Lower leg skin (tissue), 4 donors: ENCODE data around the gene CDH11. TPM values are rescaled to one million over a fixed set of nuclear protein-coding genes. Genes with fewer than 3 reads are reported as not detected.

ENCODE experiments used
- DNase-seq, 2 donors: peaks; one replicate each; pipeline ENCODE4 v3.0.0-alpha.2; 2019; ENCODE audit warnings: low spot score in 2 of 2
- H3K4me3 ChIP-seq: fragments of 200-600 bp; sonication (generic); 2 replicates; pipeline ENCODE4 v1.5.1; 2017; ENCODE audit warnings: mild to moderate bottlenecking, low read depth; ENCODE audit not compliant: poor library complexity, severe bottlenecking
- POLR2A ChIP-seq, 2 donors: fragments of 450-650 bp; IDR thresholded peaks; one replicate each; pipeline ENCODE4 v1.6.1; 2016 to 2017; ENCODE audit warnings: antibody characterized with exemption in 2 of 2, mild to moderate bottlenecking in 1 of 2, moderate library complexity in 1 of 2
- WGBS, 2 donors: methylation state at CpG; one replicate each; pipeline ENCODE4 v1.1.5; 2018; 5-methylcytosine and 5-hydroxymethylcytosine counted together
- intact Hi-C: fragments of 100-400 bp; cut with DNase I; formaldehyde crosslinking; loops from one replicate; pipeline ENCODE4 v1.15.0; 2023; ENCODE audit warnings: low total_unique reads
- total RNA-seq, 4 donors: library from RNA; depleted of rRNA; stranded (reverse); fragments of >200 nt; gene quantifications; one replicate each; pipeline ENCODE4 v1.1.0, GENCODE V29; 2016
- TF ChIP-seq, protein P1 (sequence below), 3 donors: fragments of 450-650 bp; IDR thresholded peaks; one replicate each; pipeline ENCODE4 v1.5.1; 2016; ENCODE audit warnings: antibody characterized with exemption in 3 of 3, mild to moderate bottlenecking in 3 of 3, moderate library complexity in 2 of 3

CDH11 gene
- total RNA-seq, 4 donors from 2014 or later, result 37.4 to 78.8 (median 47.5) TPM

DNA sequence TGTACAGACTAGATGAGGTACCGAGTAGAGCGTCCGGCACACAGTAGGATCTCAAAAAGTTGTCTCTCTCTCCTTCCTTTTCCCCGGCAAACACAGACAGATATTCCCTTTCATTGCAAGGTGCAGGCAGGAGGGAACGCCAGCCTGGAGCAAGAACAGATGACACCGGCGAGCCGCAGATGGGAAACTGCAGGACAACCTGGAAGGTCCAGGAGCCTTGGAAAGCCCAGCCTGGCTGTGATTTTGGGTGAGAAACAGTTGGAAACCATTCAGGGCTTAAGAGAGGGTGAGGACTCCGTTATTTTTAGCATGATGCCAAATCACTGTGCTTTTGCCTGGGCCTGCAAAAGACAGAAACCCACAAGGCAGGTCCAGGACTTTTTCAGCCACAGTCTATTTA lies 7.3 kb downstream of the CDH11 start:
- intact Hi-C loops, result no loop called here
- WGBS, 2 donors, result 80 to 82% methylated on average over 9 of the region's 9 CpGs

DNA sequence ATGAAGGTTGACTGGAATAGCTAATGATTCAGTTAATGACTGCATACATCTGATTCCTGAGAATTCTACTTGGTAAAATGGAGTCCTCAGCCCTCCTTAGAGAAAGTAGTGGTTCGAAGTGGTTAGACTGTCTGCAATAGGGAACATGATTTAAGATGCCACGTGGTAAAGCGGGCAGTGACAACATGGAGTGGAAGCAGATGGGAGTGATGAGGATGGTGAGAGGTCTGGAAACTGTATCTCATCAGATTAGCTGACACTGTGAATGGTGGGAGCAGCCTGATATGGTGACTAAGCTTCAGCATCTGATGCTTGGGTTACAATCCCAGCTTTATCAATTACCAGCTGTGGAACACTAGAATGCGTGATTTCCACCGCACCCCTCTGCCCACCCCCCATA lies 8.4 kb downstream of the CDH11 start:
- no peak for DNase-seq
- WGBS, 2 donors, result 92 to 93% methylated on average over 5 of the region's 5 CpGs
- no peak overlapping the region for H3K4me3 ChIP-seq
- intact Hi-C loops, result no loop called here
- TF ChIP-seq, protein P1, sequence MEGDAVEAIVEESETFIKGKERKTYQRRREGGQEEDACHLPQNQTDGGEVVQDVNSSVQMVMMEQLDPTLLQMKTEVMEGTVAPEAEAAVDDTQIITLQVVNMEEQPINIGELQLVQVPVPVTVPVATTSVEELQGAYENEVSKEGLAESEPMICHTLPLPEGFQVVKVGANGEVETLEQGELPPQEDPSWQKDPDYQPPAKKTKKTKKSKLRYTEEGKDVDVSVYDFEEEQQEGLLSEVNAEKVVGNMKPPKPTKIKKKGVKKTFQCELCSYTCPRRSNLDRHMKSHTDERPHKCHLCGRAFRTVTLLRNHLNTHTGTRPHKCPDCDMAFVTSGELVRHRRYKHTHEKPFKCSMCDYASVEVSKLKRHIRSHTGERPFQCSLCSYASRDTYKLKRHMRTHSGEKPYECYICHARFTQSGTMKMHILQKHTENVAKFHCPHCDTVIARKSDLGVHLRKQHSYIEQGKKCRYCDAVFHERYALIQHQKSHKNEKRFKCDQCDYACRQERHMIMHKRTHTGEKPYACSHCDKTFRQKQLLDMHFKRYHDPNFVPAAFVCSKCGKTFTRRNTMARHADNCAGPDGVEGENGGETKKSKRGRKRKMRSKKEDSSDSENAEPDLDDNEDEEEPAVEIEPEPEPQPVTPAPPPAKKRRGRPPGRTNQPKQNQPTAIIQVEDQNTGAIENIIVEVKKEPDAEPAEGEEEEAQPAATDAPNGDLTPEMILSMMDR (IDR thresholded peaks at IDR 0.05), result no peak
- TF ChIP-seq POLR2A (IDR thresholded peaks at IDR 0.05), result no peak

More for the DNA sequence above, 7.3 kb downstream of the CDH11 start:
- DNase-seq, result no peak
- no peak overlapping the region for H3K4me3 ChIP-seq
- TF ChIP-seq, protein P1 (IDR thresholded peaks at IDR 0.05), result no peak
- no peak for TF ChIP-seq POLR2A (IDR thresholded peaks at IDR 0.05)

DNA sequence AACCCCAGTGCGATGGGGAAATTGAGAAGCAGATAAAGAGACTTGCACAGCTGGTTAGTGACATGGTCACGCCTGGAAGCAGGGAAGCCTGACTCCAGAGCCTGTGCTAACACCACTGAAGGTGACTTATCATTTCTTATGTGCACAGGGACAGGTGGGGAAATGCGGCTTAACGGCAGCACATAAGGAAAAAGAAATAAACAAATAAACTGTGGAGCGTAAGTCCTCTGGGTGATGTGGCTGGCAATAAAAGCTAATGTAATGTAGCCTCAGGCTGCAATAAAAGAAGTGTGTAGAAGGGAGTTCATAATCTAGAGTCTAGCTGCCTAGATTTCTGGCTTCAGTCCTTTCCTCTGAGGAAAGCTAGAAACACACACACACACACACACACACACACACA lies 10.6 kb downstream of the CDH11 start:
- no peak for TF ChIP-seq POLR2A (IDR thresholded peaks at IDR 0.05)
- TF ChIP-seq, protein P1 (IDR thresholded peaks at IDR 0.05), result no peak
- intact Hi-C loops, result no loop called here
- no peak for DNase-seq
- no peak overlapping the region for H3K4me3 ChIP-seq
- 61 to 62% methylated on average over 5 of the region's 5 CpGs for WGBS, 2 donors

DNA sequence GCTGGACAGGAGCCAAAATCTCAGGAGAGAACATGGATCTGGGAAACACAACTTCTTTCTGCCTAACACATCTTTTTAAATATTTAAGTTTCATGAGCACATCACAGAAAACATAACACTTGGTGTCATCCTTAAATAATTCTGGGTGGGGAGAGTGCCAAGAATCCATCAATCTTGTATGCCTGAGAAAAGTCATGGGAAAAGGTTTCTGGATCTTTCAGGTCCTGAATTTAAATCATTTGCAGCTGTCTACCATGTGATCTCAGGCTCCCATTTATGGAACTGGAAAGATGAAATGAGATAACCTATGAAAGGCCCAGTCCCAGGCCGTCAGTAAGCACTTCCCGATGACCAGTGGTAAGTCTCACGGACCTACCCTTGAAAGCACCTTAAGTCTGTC lies 15.1 kb downstream of the CDH11 start:
- no peak overlapping the region for H3K4me3 ChIP-seq
- intact Hi-C loops, result no loop called here
- 56 to 59% methylated on average over 3 of the region's 3 CpGs for WGBS, 2 donors
- no peak for TF ChIP-seq POLR2A (IDR thresholded peaks at IDR 0.05)
- TF ChIP-seq, protein P1 (IDR thresholded peaks at IDR 0.05), result no peak
- DNase-seq, result no peak

DNA sequence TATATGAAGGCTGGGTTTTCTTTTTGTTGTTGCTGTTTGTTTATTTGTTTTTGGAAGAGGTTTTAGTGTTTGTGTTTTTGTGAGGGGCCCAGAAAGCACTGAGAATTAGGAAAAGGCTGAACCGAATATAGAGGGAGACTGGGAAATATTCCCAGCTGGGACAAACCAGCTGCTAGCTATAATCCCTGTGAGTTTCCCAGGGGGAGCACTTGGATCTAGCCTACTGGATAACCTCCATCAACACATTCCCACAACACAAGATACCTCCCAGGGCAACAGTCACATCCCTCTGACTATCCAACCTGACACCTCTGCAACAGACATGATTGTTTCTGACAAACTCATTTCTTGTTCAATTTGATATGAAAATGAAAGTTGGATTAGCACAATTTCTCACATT lies 16.7 kb downstream of the CDH11 start:
- intact Hi-C loops, result no loop called here
- H3K4me3 ChIP-seq, result no peak overlapping the region
- TF ChIP-seq, protein P1 (IDR thresholded peaks at IDR 0.05), result no peak
- no peak for TF ChIP-seq POLR2A (IDR thresholded peaks at IDR 0.05)
- no peak for DNase-seq
- 60 to 73% methylated on average over 1 of the region's 1 CpG for WGBS, 2 donors

DNA sequence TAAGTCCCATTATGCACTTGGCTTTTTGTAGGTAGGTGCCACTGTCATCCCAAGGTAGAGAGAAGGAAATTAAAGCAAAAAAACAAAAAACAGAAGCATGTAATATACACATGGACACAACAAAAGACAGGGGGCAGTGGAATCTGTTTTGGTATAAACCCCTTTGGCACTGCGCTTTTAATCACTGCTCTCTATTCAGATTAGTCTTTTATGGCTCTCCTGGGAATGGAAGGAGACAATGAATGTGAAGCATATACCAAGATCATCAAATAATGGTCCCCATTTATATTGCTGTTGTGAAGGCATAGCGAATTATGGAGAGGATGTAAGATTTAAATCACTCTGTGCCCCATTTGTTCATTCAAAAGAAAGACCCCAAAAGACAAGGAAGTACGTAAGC lies 17.4 kb downstream of the CDH11 start:
- no peak for DNase-seq
- TF ChIP-seq POLR2A (IDR thresholded peaks at IDR 0.05), result no peak
- TF ChIP-seq, protein P1 (IDR thresholded peaks at IDR 0.05), result no peak
- 93 to 95% methylated on average over 3 of the region's 3 CpGs for WGBS, 2 donors
- H3K4me3 ChIP-seq, result no peak overlapping the region
- intact Hi-C loops, result no loop called here
